Hepatocyte (in vitro differentiated cells): ENCODE results near the gene C1orf198.

ENCODE experiments used
- EZH2 ChIP-seq: fragments of 200-600 bp; sonication (generic); IDR thresholded peaks from 2 replicates; pipeline ENCODE4 v1.6.1; 2016; ENCODE audit warnings: antibody characterized with exemption, mild to moderate bottlenecking, borderline replicate concordance
- TF ChIP-seq, protein P1 (sequence below): fragments of 200-600 bp; sonication (generic); IDR thresholded peaks from 2 replicates; pipeline ENCODE4 v1.5.1; 2016; ENCODE audit warnings: antibody characterized with exemption, mild to moderate bottlenecking; ENCODE audit not compliant: poor library complexity

GRCh38 chr1:230899841-230900251 is 31.5 kb upstream of the C1orf198 start:
- TF ChIP-seq EZH2: no peak
- TF ChIP-seq, protein P1, sequence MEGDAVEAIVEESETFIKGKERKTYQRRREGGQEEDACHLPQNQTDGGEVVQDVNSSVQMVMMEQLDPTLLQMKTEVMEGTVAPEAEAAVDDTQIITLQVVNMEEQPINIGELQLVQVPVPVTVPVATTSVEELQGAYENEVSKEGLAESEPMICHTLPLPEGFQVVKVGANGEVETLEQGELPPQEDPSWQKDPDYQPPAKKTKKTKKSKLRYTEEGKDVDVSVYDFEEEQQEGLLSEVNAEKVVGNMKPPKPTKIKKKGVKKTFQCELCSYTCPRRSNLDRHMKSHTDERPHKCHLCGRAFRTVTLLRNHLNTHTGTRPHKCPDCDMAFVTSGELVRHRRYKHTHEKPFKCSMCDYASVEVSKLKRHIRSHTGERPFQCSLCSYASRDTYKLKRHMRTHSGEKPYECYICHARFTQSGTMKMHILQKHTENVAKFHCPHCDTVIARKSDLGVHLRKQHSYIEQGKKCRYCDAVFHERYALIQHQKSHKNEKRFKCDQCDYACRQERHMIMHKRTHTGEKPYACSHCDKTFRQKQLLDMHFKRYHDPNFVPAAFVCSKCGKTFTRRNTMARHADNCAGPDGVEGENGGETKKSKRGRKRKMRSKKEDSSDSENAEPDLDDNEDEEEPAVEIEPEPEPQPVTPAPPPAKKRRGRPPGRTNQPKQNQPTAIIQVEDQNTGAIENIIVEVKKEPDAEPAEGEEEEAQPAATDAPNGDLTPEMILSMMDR: no peak
